Rectal smooth muscle tissue (tissue), 1 donor: ENCODE measurements around the gene GLE1.

Experiments
- H3K27ac ChIP-seq: one replicate; pipeline ENCODE4 v1.7.0; 2013; ENCODE audit warnings: low read depth, low read length, inconsistent platforms
- H3K27me3 ChIP-seq: one replicate; pipeline ENCODE4 v1.7.0; 2013; ENCODE audit warnings: low read length; ENCODE audit not compliant: control insufficient read depth, insufficient read depth
- H3K36me3 ChIP-seq: one replicate; pipeline ENCODE4 v1.7.0; 2013; ENCODE audit warnings: low read length; ENCODE audit not compliant: control insufficient read depth, insufficient read depth
- H3K4me1 ChIP-seq: one replicate; pipeline ENCODE4 v1.7.0; 2013; ENCODE audit warnings: low read length; ENCODE audit not compliant: control insufficient read depth, insufficient read depth
- H3K4me3 ChIP-seq: one replicate; pipeline ENCODE4 v1.7.0; 2013; ENCODE audit warnings: low read length
- H3K9ac ChIP-seq: one replicate; pipeline ENCODE4 v1.7.0; 2013; ENCODE audit warnings: low read length

Gene GLE1

GRCh38 chr9:128546504-128546903, 42.0 kb downstream of the GLE1 start:
- H3K36me3 ChIP-seq, result peaks cover 3% of the 10 kb centered on the region
- H3K4me1 ChIP-seq, result peaks cover 22% of the 10 kb centered on the region
- no peak overlapping the region for H3K9ac ChIP-seq
- no peaks in the 10 kb centered on the region for H3K27me3 ChIP-seq
- H3K4me3 ChIP-seq, result no peak overlapping the region
- H3K27ac ChIP-seq, result no peak overlapping the region

- no peaks in the 10 kb centered on the region for H3K27me3 ChIP-seq
- H3K4me1 ChIP-seq, result peaks cover 27% of the 10 kb centered on the region
- no peak overlapping the region for H3K9ac ChIP-seq
- no peaks in the 10 kb centered on the region for H3K36me3 ChIP-seq
- H3K4me3 ChIP-seq, result no peak overlapping the region
- peak overlapping the region; percentile 93 for H3K27ac ChIP-seq
Observed at GRCh38 chr9:128548876-128549275, 44.4 kb downstream of the GLE1 start.

- Histone ChIP-seq H3K27me3 (no peaks in the 10 kb centered on the region), H3K36me3 (no peaks in the 10 kb centered on the region), H3K9ac (no peak overlapping the region), H3K4me1 (peaks cover 40% of the 10 kb centered on the region), H3K4me3 (no peak overlapping the region), H3K27ac (peak overlapping the region; percentile 93)
Observed at GRCh38 chr9:128550226-128550625, 45.7 kb downstream of the GLE1 start.

- no peaks in the 10 kb centered on the region for H3K36me3 ChIP-seq
- peak overlapping the region; percentile 93 for H3K27ac ChIP-seq
- H3K4me1 ChIP-seq, result peaks cover 43% of the 10 kb centered on the region
- H3K4me3 ChIP-seq, result peak overlapping the region; percentile 72
- H3K27me3 ChIP-seq, result no peaks in the 10 kb centered on the region
- no peak overlapping the region for H3K9ac ChIP-seq
Observed at GRCh38 chr9:128550770-128551656, 46.5 kb downstream of the GLE1 start.

- H3K4me3 ChIP-seq, result peak overlapping the region; percentile 72
- H3K27me3 ChIP-seq, result no peaks in the 10 kb centered on the region
- H3K9ac ChIP-seq, result no peak overlapping the region
- H3K27ac ChIP-seq, result peak overlapping the region; percentile 93
- no peaks in the 10 kb centered on the region for H3K36me3 ChIP-seq
- peaks cover 45% of the 10 kb centered on the region for H3K4me1 ChIP-seq
Observed at GRCh38 chr9:128551657-128552152, 47.2 kb downstream of the GLE1 start.

- Histone ChIP-seq H3K27ac (peak within 1 kb of the TSS; percentile 93), H3K4me1 (peaks cover 45% of the 10 kb centered on the region), H3K9ac (peak within 1 kb of the TSS; percentile 12), H3K4me3 (peak within 1 kb of the TSS; percentile 72), H3K27me3 (no peaks in the 10 kb centered on the region), H3K36me3 (no peaks in the 10 kb centered on the region)
Observed at GRCh38 chr9:128552153-128552743, 47.7 kb downstream of the GLE1 start, which contains the start of gene SPTAN1. Gene SPTAN1 (plus strand): TSS chr9:128552587. CDS start chr9:128566741, 14,154 bp downstream.

- Histone ChIP-seq H3K9ac (peak overlapping the region; percentile 12), H3K27ac (peak overlapping the region; percentile 93), H3K36me3 (no peaks in the 10 kb centered on the region), H3K4me1 (peaks cover 45% of the 10 kb centered on the region), H3K27me3 (no peaks in the 10 kb centered on the region), H3K4me3 (peak overlapping the region; percentile 70)
Observed at GRCh38 chr9:128552744-128553440, 48.4 kb downstream of the GLE1 start.

- no peak overlapping the region for H3K9ac ChIP-seq
- peaks cover 53% of the 10 kb centered on the region for H3K4me1 ChIP-seq
Observed at GRCh38 chr9:128553728-128554127, 49.2 kb downstream of the GLE1 start.

GRCh38 chr9:128554155-128554862, 49.8 kb downstream of the GLE1 start:
- Histone ChIP-seq H3K36me3 (no peaks in the 10 kb centered on the region), H3K4me1 (peaks cover 59% of the 10 kb centered on the region), H3K9ac (peak overlapping the region; percentile 16), H3K27ac (peak overlapping the region; percentile 93), H3K4me3 (peak overlapping the region; percentile 70), H3K27me3 (no peaks in the 10 kb centered on the region)

More at GRCh38 chr9:128553728-128554127, 49.2 kb downstream of the GLE1 start:
- H3K27ac ChIP-seq, result peak overlapping the region; percentile 93
- H3K27me3 ChIP-seq, result no peaks in the 10 kb centered on the region
- H3K36me3 ChIP-seq, result no peaks in the 10 kb centered on the region
- peak overlapping the region; percentile 70 for H3K4me3 ChIP-seq

- Histone ChIP-seq H3K4me1 (peaks cover 50% of the 10 kb centered on the region), H3K27ac (no peak overlapping the region), H3K9ac (no peak overlapping the region), H3K36me3 (no peaks in the 10 kb centered on the region), H3K27me3 (no peaks in the 10 kb centered on the region), H3K4me3 (no peak overlapping the region)
Observed at GRCh38 chr9:128555180-128555721, 50.7 kb downstream of the GLE1 start.

GRCh38 chr9:128556276-128556675, 51.8 kb downstream of the GLE1 start:
- no peaks in the 10 kb centered on the region for H3K27me3 ChIP-seq
- H3K9ac ChIP-seq, result no peak overlapping the region
- peaks cover 39% of the 10 kb centered on the region for H3K4me1 ChIP-seq
- no peak overlapping the region for H3K4me3 ChIP-seq
- no peak overlapping the region for H3K27ac ChIP-seq
- no peaks in the 10 kb centered on the region for H3K36me3 ChIP-seq
